ENCODE data around the gene ATP8A2.
"Not testable (repeated sequence)": the region's sequence is repeated elsewhere in the genome, so short reads cannot be mapped to it uniquely, and the experiment has no call there.

- not testable (repeated sequence) for TF ChIP-seq CTCF, POLR2AphosphoS5, POLR2A (IDR thresholded peaks at IDR 0.05)
These were observed 697.9 kb downstream of the ATP8A2 start for GRCh38 chr13:26069642-26070041.
